HL-60/S4 (cell line): ENCODE measurements around the gene GPR142.
"Not testable (repeated sequence)": the region's sequence is repeated elsewhere in the genome, so short reads cannot be mapped to it uniquely, and the experiment has no call there.

Experiments used
- in situ Hi-C: fragments of 300-500 bp; cut with MboI; formaldehyde crosslinking; loops from 2 replicates; pipeline ENCODE4 v1.14.3; 2022; ENCODE audit warnings: low sequenced_read_pairs

GPR142 gene

DNA sequence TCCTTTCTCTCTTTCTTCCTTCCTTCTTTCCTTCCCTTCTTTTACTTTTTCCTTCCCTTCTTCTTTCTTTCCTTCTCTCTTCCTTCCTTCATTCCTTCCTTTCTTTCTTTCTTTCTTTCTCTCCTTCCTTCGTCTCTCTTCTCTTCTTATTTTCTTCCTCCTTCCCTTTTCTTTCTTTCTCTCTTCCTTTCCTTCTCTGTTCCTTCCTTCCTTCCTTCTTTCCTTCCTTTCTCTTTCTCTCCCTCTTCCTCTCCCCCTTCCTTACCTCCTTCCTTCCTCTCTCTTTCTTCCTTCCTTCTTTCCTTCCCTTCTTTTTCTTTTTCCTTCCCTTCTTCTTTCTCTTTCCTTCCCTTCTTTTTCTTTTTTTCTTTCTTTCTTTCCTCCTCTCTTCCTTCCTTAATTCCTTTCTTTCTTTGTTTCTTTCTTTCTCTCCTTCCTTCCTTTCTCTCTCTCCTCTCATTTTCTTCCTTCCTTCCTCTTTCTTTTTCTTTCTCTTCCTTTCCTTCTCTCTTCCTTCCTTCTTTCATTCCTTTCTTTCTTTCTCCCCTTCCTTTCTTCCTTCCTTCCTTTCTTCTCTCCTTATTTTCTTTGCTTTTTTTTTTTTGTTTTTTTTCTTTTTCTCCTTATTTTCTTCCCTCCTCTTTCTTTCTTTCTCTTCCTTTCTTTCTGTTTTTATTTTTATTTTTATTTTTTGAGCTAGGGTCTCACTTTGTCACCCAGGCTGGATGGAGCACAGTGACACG, 22.8 kb downstream of the GPR142 start:
- in situ Hi-C loops = no loop called here

DNA sequence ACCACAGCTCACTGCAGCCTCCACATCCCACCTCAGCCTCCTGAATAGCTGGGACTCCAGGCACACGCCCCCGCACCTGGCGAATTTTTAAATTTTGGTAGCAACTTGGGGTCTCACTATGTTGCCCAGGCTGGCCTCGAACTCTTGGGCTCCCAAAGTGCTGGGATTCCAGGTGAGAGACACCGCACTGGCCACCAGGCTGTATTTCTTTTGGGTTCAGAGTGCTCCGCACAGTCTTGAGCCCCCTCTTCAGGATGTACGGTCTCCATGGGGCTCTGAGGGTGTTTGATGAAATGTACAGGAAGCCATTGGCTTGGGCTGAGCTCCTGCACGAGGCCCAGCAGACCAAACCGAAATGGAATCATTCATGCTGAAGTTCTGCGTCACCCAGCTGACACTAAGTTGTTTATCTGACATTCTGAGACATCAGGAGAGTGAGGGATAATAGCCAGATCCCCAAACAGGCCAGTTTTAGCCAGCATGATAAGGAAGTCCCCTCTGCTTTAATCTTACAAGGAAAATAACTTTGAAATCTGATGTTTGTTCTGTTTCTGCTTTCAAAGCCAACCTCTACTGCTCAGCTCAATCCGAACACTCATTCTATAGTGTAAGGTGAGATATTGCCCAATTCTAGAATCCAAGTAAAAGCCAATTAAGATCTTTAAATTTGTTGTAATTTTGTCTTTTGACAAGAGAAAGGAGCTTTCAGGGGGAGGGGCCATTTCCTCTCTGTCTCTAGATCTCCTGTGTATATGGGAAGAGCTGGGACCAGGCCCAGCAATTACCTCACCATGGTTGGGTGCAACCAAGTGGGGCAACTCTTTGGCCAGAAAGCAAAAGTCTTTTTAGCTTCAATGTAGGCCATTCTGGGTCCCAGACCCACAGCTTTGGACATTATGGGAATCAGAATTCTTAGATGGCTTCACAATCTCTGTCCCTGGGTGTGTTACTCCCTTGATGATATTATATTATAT, 23.7 kb downstream of the GPR142 start:
- in situ Hi-C loops = no loop called here

DNA sequence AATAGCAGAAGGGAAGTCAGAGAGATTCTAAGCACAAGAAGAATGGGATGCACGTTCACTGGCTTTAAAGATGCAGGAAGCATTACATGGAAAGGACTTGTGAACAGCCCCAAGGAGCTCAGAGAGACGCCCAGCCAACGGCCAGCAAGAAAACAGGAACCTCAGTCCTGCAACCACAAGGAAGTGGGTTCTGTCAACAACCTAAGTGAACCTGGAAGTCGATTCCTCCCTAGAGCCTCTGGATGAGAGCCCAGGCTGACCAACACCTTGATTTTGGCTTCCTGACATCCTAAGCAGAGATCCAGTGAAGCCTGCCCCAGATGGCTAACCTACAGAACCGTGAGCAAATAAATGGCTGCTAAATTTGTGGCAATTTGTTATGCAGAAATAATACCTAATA, 24.5 kb downstream of the GPR142 start:
- in situ Hi-C loops = no loop called here

DNA sequence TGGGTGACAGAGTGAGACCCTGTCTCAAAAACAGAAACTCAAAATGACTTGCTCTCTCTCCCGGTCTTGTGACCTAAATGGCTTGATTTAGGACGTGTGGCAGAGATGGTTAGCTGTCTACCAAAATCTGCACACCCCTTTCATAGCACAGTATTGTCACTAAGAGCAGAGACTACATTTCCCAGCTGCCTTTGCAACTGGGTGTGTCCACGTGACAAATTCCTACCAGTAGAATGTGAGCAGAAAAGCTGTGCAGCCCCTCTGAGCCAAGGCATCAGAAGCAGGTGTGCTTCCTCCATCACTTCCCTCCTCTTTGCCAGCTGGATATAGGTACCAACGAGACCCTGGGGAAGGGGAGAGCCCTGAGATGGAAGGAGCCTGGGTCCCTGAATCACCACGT, 25.5 kb downstream of the GPR142 start:
- in situ Hi-C loops = no loop called here

DNA sequence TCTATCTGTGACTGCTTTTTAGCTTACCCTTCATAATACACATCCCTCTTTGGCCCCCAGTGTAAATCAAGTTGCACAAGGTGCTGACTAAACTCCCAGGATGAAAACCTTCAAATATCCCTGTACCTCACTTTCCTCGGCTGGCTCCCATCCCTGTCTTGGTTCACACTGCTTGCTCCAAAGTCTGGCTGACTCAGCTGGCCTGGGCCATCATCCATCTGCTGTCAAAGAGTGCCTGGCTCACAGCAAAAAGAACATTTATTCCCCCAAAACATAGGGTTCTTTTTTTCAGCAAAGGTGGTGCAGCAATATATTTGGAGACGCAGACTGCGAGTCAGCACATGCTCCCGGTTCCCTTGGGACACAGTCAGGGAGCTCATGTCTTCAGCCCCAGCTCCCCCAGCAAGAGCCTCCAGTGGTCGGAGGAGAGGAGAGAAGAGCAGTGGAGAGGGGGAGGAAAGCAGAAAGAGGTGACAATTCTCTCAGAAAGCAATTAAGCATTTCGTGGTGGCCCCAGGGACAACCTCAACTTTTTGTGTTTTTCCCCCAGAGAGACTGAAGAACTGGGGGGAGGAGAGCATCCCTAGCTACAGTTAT, 26.1 kb downstream of the GPR142 start:
- in situ Hi-C loops = no loop called here

DNA sequence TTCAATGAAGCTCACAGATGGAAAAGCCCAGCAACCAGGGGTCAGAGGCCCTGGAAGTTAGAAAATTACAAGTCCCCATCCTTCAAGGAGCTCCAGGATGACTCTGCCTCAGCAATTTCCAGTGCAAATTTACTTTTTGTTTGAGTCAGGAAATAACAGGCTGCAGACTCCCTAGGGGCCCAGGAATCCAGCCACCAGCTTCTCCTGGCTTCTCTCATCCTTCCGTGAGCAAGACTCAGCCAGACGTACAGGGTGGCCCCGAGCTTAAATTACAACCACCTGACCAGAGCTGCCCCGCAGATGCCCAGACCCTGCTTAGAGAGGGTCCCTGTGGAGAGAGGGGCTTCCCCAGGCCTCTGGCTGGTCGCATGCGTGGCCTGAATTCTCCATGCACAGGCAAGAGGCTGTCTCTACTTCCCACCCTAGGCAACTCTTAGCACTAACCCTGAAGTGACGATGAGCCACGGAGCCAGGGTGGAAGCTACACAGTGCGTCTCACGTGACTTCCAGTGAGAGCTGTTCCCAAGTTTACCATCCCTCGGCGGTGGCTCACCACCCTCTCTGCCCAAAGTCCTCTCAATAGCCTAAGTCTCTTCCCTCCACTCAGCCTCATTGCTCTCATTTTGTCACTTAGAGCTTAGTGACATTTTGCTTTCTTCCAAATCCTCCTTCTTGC, 27.1 kb downstream of the GPR142 start:
- in situ Hi-C loops = no loop called here

DNA sequence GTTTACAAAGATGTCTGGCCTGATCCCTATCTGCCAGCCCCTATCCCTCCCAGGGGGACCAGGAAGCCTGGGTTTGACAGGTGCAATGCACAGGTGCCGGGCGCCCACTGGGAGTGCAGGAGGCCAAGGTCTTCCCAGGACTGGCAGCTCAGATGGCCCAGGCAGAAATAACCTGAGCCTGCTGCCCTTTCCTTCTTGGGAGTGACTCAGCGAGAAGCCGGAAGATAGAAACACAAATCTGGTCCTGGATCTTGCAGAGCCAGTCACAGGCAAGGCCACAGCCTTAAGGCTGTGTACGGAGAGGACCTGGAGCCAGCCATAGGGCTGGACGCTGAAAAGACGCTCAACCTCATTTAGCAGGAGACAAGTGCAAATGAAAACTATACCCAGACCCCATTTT, 27.7 kb downstream of the GPR142 start:
- in situ Hi-C loops = no loop called here

DNA sequence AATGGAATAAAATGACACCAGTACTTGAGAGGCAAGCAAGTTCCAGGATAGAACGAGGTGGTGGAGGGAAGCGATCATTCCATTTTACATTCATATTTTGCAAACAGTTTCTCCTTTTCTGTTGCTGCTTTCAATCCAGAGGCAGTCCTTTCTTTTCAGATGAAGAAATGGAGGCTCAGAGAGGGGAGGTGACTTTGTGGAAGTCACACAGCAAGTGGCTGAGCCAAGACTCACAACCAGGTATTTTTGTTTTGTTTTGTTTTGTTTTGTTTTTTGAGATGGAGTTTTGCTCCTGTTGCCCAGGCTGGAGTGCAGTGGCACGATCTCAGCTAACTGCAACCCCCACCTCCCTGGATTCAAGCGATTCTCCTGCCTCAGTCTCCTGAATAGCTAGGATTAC, 29.3 kb downstream of the GPR142 start:
- in situ Hi-C loops = no loop called here

DNA sequence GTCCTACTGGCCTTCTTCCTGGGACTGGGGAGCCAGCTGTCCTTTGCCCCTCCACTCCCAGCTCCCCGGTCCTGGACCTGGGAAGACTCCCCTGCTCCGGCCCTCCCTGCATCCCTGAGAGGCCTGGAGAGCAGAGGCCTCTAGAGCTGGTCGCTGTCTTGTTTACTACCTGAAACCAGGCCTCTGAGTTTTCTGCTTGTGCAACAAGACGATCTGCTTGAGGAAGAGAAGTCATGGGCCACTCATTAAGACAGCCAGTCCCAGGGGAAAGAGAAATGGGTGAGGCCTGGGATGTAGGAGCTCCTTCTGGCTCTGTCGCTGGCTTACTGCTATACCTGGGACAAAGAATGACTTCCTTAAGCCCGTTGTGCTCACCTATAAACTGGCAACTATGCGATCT, 34.7 kb downstream of the GPR142 start:
- in situ Hi-C loops = no loop called here

DNA sequence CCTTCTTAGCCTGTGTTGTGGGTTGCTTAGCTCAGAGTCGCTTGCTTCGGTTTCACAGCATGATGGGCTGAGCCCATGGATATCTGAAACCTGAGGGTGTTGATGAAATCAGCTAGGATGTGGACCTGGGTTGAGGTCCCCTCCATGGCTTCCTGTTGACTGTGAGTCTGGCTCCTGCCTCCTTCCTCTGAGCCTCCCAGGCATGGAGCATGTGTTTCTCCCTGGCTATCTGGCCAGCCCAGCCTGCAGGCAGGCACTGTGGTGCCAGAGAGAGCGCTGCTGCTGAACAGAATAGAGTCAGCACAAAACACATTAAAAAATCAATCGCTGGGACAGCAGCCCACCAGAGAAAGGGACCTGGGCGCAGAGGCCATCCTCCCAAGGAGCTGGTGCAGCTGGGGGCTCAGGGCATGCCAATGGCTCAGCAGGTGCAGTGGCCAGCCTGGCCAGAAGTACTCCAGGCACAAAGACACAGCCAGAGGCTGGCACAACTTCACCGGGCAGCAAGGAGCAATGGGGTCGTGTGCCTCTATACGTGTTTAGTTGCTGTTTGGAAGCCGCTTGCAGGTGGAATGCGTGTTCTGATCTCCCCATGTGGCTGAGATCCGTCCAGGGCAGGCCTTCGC, 36.3 kb downstream of the GPR142 start:
- in situ Hi-C loops = no loop called here

DNA sequence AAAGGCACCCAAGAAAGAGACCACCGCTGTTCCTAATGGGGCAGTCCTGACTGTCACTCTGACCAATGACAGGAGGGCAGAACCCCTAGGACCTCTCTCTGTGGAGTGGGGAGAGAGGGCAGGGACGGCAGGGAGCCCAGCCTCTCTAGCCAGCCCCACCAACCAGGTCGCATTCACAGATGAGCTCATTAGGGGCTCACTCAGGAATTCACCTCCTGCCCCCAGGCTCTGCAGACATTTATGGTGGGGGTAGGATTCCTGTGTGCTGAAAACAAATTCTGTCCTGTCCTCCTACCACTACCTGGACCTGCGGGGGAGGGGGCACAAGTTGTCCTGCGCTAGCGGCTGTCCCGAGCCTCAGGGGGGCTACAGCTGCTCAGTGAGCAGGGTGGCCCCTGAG, 36.9 kb downstream of the GPR142 start:
- in situ Hi-C loops = no loop called here

DNA sequence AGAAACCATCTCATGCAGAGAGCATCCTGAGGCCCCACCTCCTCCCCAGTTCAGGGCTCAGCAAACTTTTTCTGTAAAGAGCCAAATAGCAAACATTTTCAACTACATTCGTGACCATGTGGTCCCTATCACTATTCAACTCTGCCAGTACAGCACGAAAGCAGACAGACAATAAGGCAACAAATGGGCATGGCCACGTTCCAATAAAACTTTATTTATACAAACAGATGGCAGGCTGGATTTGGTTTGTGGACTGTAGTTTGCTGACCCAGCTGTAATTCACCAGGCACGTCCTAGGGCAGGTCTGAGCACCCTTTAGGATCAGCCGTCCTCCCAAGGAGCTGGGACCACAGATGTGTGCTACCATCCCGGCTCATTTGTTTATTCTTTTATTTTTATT, 37.5 kb downstream of the GPR142 start:
- in situ Hi-C loops = no loop called here

DNA sequence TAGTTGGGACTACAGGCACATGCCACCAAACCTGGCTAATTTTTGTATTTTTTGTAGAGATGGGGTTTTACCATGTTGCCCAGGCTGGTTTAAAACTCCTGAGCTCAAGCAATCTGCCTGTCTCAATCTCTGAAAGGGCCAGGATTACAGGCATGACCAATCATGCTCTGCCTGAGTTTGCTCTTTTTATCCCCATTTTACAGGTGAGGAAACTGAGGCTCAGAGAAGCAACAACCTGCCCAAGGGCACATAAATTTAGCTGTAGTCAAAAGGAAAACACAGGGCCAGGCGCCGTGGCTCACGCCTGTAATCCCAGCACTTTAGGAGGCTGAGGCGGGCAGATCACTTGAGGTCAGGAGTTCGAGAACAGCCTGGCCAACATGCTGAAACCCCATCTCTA, 38.0 kb downstream of the GPR142 start:
- in situ Hi-C loops = not testable (repeated sequence)

DNA sequence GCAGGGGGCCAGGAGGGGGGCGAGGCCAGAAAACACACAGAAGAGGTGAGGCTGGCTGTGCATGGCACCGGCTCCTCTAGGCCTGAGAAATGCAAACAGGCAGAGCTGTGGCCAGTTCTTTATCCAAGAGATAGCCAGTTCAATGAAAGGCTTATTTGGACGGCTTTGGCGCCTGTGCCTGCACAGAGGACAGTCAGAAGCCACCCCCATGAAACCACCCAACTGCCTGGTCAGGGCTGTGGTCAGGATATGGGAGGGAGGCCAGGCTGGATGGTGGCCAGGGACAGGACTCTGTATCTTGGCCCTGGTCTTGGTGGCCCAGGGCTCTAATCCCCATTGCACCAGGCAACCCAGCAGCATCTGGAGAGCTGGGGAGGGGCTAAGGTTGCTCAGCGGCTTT, 40.1 kb downstream of the GPR142 start:
- in situ Hi-C loops = no loop called here

DNA sequence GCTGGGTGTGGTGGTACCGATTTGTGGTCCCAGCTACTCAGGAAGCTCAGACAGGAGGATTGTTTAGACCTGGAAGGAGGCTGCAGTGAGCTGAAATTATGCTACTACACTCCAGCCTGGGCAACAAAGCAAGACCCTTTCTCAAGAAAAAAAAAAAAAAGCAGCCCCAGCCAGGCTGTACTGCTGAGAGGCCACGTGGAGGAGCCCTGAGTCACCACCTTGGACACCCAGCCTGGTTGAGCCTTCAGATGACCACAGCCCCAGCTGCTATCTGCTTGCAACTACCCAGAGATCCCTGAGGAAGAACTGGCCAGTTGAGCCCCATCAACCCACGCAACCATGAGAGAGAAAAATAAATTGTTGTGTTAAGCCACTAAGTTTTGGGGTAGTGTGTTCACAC, 41.0 kb downstream of the GPR142 start:
- in situ Hi-C loops = no loop called here

DNA sequence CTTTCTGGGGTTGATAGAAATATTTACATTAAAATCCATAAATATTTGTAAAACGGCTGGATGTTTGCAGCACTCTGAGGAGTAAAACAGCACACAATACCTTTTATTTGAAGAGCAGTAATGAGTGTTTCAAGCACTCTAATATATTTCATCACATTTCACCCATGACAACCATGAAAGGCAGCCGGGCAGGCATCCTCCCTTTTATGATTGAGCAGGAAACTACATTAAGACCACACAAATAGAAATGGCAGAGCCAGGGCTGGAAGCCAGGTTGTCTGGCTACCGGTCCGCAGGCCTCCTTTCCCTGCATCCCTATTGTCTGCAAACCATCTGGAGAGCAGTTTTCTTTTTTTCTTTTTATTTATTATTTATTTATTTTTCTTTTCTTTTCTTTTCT, 41.5 kb downstream of the GPR142 start:
- in situ Hi-C loops = no loop called here

DNA sequence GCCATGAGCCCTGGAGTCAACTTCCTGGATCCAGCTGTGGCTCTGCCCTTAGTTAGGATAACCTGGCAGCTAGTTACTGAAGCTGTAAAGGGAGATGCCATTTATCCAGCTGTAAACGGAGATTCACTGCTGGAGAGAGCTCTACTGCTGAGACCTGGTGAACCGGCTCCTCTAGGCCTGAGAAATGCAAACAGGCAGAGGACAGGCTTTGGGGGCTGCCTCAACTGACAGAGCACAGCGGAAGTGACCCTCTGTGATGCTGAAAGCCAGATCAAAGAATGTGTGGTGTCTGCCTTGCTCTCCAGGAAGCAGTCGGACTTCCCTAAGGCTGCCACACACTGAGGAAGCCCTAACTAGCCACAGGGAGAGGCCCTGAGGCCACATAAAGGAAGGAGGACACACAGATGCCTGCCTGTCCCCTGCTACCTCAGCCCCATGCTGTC, 42.7 kb downstream of the GPR142 start:
- in situ Hi-C loops = no loop called here

DNA sequence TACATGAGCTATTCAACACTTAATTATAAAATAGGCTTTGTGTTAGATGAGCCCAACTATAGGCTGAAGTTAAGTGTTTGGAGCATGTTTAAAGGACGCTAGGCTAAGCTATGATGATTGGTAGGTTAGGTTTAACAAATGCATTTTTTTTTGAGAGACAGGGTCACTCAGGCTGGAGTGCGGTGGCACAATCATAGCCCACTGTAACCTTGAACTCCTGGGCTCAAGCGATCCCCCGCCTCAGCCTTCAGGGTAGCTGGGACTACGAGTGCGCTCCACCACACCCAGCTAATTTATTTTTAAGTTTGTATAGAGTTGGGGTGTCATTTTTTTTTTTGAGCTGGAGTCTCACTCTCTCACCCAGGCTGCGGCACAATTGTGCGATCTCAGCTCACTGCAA, 45.3 kb downstream of the GPR142 start:
- in situ Hi-C loops = no loop called here

DNA sequence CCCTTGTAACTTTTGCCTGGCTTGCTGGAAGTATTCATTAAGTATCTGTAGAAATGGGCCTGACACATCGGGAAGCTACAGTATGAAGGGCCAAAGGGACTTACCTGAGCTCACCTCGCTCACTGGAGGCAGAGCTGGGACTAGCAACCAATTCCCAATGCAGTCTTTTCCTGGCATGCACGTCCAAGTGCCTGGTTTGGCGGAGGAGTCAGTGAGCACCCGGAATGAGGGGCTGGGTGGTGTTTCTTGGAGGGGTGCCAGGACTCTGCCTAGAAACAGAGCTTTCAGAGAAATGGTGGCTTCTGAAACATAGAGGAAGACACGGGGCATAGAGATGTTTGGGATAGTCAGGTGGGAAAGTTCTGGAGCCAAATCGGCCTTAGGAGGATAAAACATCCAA, 46.2 kb downstream of the GPR142 start:
- in situ Hi-C loops = no loop called here

DNA sequence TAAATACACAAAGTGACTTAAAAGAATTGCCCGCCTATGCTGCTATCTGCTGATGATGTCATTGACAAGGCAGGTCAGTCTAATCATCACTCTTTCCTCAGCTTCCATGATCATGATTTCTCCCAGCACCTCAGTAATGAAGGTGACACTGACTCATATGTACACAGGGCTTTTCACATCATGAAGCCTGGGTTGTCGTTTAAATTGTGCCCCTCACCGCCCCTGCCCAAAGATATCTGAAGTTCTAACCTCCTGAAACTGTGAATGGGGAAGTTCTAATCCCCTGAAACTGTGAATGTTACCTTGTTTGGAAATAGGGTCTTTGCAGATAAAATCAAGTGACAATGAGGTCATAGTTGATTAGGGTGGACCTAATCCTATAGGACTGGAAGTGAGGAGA, 47.2 kb downstream of the GPR142 start:
- in situ Hi-C loops = no loop called here
